ENCODE data around the gene PRMT7. TPM values are rescaled to one million over a fixed set of nuclear protein-coding genes. Genes with fewer than 3 reads are reported as not detected.

The PRMT7 gene
- total and polyA plus RNA-seq, 2 donors (not counting 1 experiment from before 2014, with no cell fraction given), result 76.9 to 80.4 TPM

- intact Hi-C loops (cut with micrococcal nuclease), result no loop called here
- Histone ChIP-seq H2AFZ (ENCODE audit: insufficient read depth, low read depth, low read length, poor library complexity, severe bottlenecking) (no peak overlapping the region), H3K36me3 (replicated peaks in 1 of 2; ENCODE audit: control extremely low read depth in 1 of 2, control insufficient read depth in 1 of 2, extremely low read depth in 1 of 2, insufficient read depth in 2 of 2, low read length in 1 of 2) (no peaks in the 10 kb centered on the region), H3K9ac (ENCODE audit: low read length) (no peak overlapping the region), H3K27me3 (replicated peaks in 1 of 4; ENCODE audit: control extremely low read depth in 1 of 4, control insufficient read depth in 3 of 4, insufficient read depth in 4 of 4, low read length in 3 of 4) (no peaks in the 10 kb centered on the region), H3K27ac (ENCODE audit: low read length in 2 of 2) (no peak overlapping the region), H3K4me1 (ENCODE audit: control insufficient read depth in 2 of 2, insufficient read depth in 2 of 2, low read length in 2 of 2) (no peaks in the 10 kb centered on the region), H4K20me1 (ENCODE audit: control insufficient read depth, insufficient read depth, low read length, poor library complexity, severe bottlenecking) (no peaks in the 10 kb centered on the region), H3K4me2 (replicated peaks; ENCODE audit: low read depth, low read length, poor library complexity, severe bottlenecking) (no peak overlapping the region), H3K79me2 (ENCODE audit: control insufficient read depth, insufficient read depth, low read length) (no peaks in the 10 kb centered on the region), H3K4me3 (ENCODE audit: control extremely low read depth in 1 of 5, extremely low read depth in 1 of 5, insufficient read depth in 1 of 5, low read depth in 2 of 5, low read length in 4 of 5) (no peak overlapping the region), H3K9me3 (ENCODE audit: control extremely low read depth in 1 of 3, control insufficient read depth in 2 of 3, insufficient read depth in 1 of 3, low read length in 2 of 3) (no peaks in the 10 kb centered on the region)
- Mint-ChIP-seq H3K4me3 (no peak overlapping the region), H3K9me3 (ENCODE audit: insufficient read depth) (no peaks in the 10 kb centered on the region), H3K27ac (no peak overlapping the region), H3K27me3 (no peaks in the 10 kb centered on the region), H3K4me1 (peaks cover 2% of the 10 kb centered on the region)
- DNase-seq (no peak), ATAC-seq (ENCODE audit: low read depth) (no peak)
- ChIA-PET CTCF (interaction anchor here (1.1 to 3.8 kb wide), 9 partner anchors 11 to 126 kb away, joined by 3 to 28 read pairs (median 5); no protein-coding TSS in a partner anchor), POLR2A (no interaction called here)
- 74% methylated on average over 4 of the region's 4 CpGs for WGBS (ENCODE audit: insufficient coverage)
- TF ChIP-seq CTCF (IDR thresholded peaks at IDR 0.05) (no peak), EZH2 (IDR thresholded peaks at IDR 0.05; ENCODE audit: borderline replicate concordance, insufficient read depth, low read depth, low read length, poor library complexity, severe bottlenecking) (no peak)
Measured at GRCh38 chr16:68395815-68396214, 85.0 kb downstream of the PRMT7 start.

GRCh38 chr16:68396481-68396880 lies 85.7 kb downstream of the PRMT7 start:
- Histone ChIP-seq H3K79me2 (ENCODE audit: control insufficient read depth, insufficient read depth, low read length) (no peaks in the 10 kb centered on the region), H3K27me3 (replicated peaks in 1 of 4; ENCODE audit: control extremely low read depth in 1 of 4, control insufficient read depth in 3 of 4, insufficient read depth in 4 of 4, low read length in 3 of 4) (no peaks in the 10 kb centered on the region), H3K4me1 (ENCODE audit: control insufficient read depth in 2 of 2, insufficient read depth in 2 of 2, low read length in 2 of 2) (no peaks in the 10 kb centered on the region), H3K4me2 (replicated peaks; ENCODE audit: low read depth, low read length, poor library complexity, severe bottlenecking) (no peak overlapping the region), H3K36me3 (replicated peaks in 1 of 2; ENCODE audit: control extremely low read depth in 1 of 2, control insufficient read depth in 1 of 2, extremely low read depth in 1 of 2, insufficient read depth in 2 of 2, low read length in 1 of 2) (no peaks in the 10 kb centered on the region), H3K9me3 (ENCODE audit: control extremely low read depth in 1 of 3, control insufficient read depth in 2 of 3, insufficient read depth in 1 of 3, low read length in 2 of 3) (no peaks in the 10 kb centered on the region), H4K20me1 (ENCODE audit: control insufficient read depth, insufficient read depth, low read length, poor library complexity, severe bottlenecking) (no peaks in the 10 kb centered on the region), H3K9ac (ENCODE audit: low read length) (no peak overlapping the region), H2AFZ (ENCODE audit: insufficient read depth, low read depth, low read length, poor library complexity, severe bottlenecking) (no peak overlapping the region), H3K27ac (ENCODE audit: low read length in 2 of 2) (no peak overlapping the region), H3K4me3 (ENCODE audit: control extremely low read depth in 1 of 5, extremely low read depth in 1 of 5, insufficient read depth in 1 of 5, low read depth in 2 of 5, low read length in 4 of 5) (no peak overlapping the region)
- intact Hi-C loops (cut with micrococcal nuclease), result no loop called here
- WGBS (ENCODE audit: insufficient coverage), result 49% methylated on average over 2 of the region's 6 CpGs
- ATAC-seq (ENCODE audit: low read depth) (no peak), DNase-seq (peak; percentile 58)
- Mint-ChIP-seq H3K27me3 (no peaks in the 10 kb centered on the region), H3K4me3 (no peak overlapping the region), H3K27ac (no peak overlapping the region), H3K9me3 (ENCODE audit: insufficient read depth) (no peaks in the 10 kb centered on the region), H3K4me1 (peaks cover 2% of the 10 kb centered on the region)
- ChIA-PET POLR2A (interaction anchor here (0.5 kb wide), 1 partner anchor 112 kb away, joined by 3 read pairs; no protein-coding TSS in a partner anchor), CTCF (interaction anchor here (0.9 to 3.8 kb wide), 12 partner anchors 12 to 125 kb away, joined by 3 to 28 read pairs (median 4); no protein-coding TSS in a partner anchor)
- TF ChIP-seq EZH2 (IDR thresholded peaks at IDR 0.05; ENCODE audit: borderline replicate concordance, insufficient read depth, low read depth, low read length, poor library complexity, severe bottlenecking) (no peak), CTCF (IDR thresholded peaks at IDR 0.05) (peak; percentile 61)
